Testis (tissue), 3 donors: ENCODE data around the gene RNF213. TPM values are rescaled to one million over a fixed set of nuclear protein-coding genes. Genes with fewer than 3 reads are reported as not detected.
A peak's percentile ranks its signal among the peaks of the same experiment; 100 is the strongest.

Experiments
- DNase-seq: peaks from one replicate; pipeline ENCODE4 v3.0.0-alpha.2; 2019
- H3K27ac ChIP-seq, 2 donors: fragments of 200-600 bp; sonication (generic); one replicate each; pipeline ENCODE4 v1.5.1; 2019
- H3K27me3 ChIP-seq: fragments of 200-600 bp; sonication (generic); one replicate; pipeline ENCODE4 v1.5.1; 2019
- H3K36me3 ChIP-seq: fragments of 200-600 bp; sonication (generic); one replicate; pipeline ENCODE4 v1.5.1; 2017; ENCODE audit warnings: low read depth; ENCODE audit errors: missing control alignments
- H3K4me1 ChIP-seq: fragments of 200-600 bp; sonication (generic); one replicate; pipeline ENCODE4 v1.5.1; 2019
- H3K4me3 ChIP-seq, 2 donors: fragments of 200-600 bp; sonication (generic); one replicate each; pipeline ENCODE4 v1.5.1; 2017 to 2019
- H3K9me3 ChIP-seq: fragments of 200-600 bp; sonication (generic); one replicate; pipeline ENCODE4 v1.5.1; 2017
- POLR2A ChIP-seq: fragments of 450-650 bp; IDR thresholded peaks from one replicate; pipeline ENCODE4 v1.6.1; 2017; ENCODE audit warnings: antibody characterized with exemption, mild to moderate bottlenecking, moderate library complexity
- WGBS, 2 donors: methylation state at CpG; one replicate each; pipeline ENCODE4 v1.1.5; 2018; 5-methylcytosine and 5-hydroxymethylcytosine counted together
- intact Hi-C: fragments of 100-400 bp; cut with DNase I; formaldehyde crosslinking; loops from one replicate; pipeline ENCODE4 v1.15.1; 2023; ENCODE audit warnings: low total_unique reads
- polyA plus RNA-seq: library from polyadenylated mRNA; stranded (reverse); fragments of 350-450 nt; fragmentation: Illumina TruSeq; extraction: RNeasy Lipid Tissue Mini Kit (QIAGEN cat#74804); gene quantifications from one replicate; pipeline ENCODE4 v1.2.3, GENCODE V29; 2014; ENCODE audit warnings: low read depth, low replicate concordance; ENCODE audit not compliant: insufficient read depth
- total RNA-seq, 2 donors: library from RNA; depleted of rRNA; stranded (reverse); fragments of >200 nt; gene quantifications; one replicate each; pipeline ENCODE4 v1.2.3, GENCODE V29; 2016
- TF ChIP-seq, protein P1 (sequence below), 3 experiments: fragments of 450-650 bp in 2 of 3; fragments of 200-600 bp in 1 of 3; sonication (generic) in 1 of 3; IDR thresholded peaks; one replicate each; pipeline ENCODE4 v1.5.1; 2016 to 2019; ENCODE audit warnings: antibody characterized with exemption in 3 of 3, mild to moderate bottlenecking in 2 of 3, moderate library complexity in 1 of 3

The RNF213 gene
- total and polyA plus RNA-seq, 3 donors from 2014 or later = 25.3 to 68.9 (median 66.9) TPM

GRCh38 chr17:80248001-80248893 lies 12.4 kb upstream of the RNF213 start:
- DNase-seq = no peak
- no peak overlapping the region for H3K4me3 ChIP-seq
- no peaks in the 10 kb centered on the region for H3K27me3 ChIP-seq
- H3K4me1 ChIP-seq = no peaks in the 10 kb centered on the region
- intact Hi-C loops = no loop called here
- H3K36me3 ChIP-seq = no peaks in the 10 kb centered on the region
- H3K27ac ChIP-seq = no peak overlapping the region
- no peaks in the 10 kb centered on the region for H3K9me3 ChIP-seq
- TF ChIP-seq POLR2A = no peak
- TF ChIP-seq, protein P1, sequence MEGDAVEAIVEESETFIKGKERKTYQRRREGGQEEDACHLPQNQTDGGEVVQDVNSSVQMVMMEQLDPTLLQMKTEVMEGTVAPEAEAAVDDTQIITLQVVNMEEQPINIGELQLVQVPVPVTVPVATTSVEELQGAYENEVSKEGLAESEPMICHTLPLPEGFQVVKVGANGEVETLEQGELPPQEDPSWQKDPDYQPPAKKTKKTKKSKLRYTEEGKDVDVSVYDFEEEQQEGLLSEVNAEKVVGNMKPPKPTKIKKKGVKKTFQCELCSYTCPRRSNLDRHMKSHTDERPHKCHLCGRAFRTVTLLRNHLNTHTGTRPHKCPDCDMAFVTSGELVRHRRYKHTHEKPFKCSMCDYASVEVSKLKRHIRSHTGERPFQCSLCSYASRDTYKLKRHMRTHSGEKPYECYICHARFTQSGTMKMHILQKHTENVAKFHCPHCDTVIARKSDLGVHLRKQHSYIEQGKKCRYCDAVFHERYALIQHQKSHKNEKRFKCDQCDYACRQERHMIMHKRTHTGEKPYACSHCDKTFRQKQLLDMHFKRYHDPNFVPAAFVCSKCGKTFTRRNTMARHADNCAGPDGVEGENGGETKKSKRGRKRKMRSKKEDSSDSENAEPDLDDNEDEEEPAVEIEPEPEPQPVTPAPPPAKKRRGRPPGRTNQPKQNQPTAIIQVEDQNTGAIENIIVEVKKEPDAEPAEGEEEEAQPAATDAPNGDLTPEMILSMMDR (IDR thresholded peaks at IDR 0.05) = no peak
- WGBS, 2 donors = 90 to 97% methylated on average over 10 to 22 of the region's 23 CpGs

GRCh38 chr17:80248894-80249710 lies 11.6 kb upstream of the RNF213 start:
- WGBS, 2 donors = 90 to 93% methylated on average over 19 to 26 of the region's 26 CpGs
- intact Hi-C loops = no loop called here
- no peaks in the 10 kb centered on the region for H3K27me3 ChIP-seq
- no peak overlapping the region for H3K27ac ChIP-seq
- no peaks in the 10 kb centered on the region for H3K9me3 ChIP-seq
- H3K4me3 ChIP-seq = no peak overlapping the region
- H3K4me1 ChIP-seq = no peaks in the 10 kb centered on the region
- H3K36me3 ChIP-seq = no peaks in the 10 kb centered on the region
- no peak for TF ChIP-seq POLR2A
- TF ChIP-seq, protein P1 (IDR thresholded peaks at IDR 0.05) = no peak
- DNase-seq = no peak

DNA sequence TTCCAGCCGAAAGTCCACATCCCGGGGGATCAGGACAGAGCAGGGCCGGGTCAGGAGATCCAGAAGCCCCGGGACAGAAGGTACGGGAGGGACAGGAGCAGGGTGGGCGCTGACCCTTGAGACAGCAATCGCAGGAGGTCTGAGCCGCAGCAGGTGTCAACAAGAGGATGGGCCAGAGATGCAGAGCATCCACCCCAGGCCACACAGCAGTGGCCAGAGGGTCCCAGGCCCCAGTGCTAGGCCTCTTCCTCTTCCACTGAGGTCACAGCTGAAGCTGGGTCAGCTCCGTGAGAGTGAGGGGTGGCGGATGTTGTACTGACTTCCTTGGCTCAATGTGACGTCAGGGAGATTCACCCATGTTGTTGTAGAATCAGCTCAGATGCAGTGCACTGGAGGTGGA lies 8.7 kb upstream of the RNF213 start:
- intact Hi-C loops = no loop called here

DNA sequence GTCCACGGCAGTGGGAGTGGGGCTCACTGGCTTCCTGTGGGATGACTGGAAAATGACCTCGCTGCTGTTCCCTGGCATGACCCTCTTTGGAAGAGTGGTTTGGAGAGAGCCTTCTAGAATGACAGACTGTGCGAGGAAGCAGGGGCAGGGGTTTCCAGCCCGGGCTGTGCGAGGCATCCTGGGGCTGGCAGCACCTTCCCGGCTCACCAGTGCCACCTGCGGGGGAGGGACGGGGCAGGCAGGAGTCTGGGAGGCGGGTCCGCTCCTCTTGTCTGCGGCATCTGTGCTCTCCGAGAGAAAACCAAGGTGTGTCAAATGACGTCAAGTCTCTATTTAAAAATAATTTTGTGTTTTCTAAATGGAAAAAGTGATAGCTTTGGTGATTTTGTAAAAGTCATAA lies 7.8 kb upstream of the RNF213 start:
- TF ChIP-seq POLR2A = no peak
- TF ChIP-seq, protein P1 (IDR thresholded peaks at IDR 0.05) = peak in 1 of 3 experiments; percentile 19
- H3K4me3 ChIP-seq = no peak overlapping the region
- 58 to 82% methylated on average over 13 of the region's 13 CpGs for WGBS, 2 donors
- no peak overlapping the region for H3K27ac ChIP-seq
- DNase-seq = no peak
- no peaks in the 10 kb centered on the region for H3K27me3 ChIP-seq
- intact Hi-C loops = no loop called here
- no peaks in the 10 kb centered on the region for H3K9me3 ChIP-seq
- no peaks in the 10 kb centered on the region for H3K4me1 ChIP-seq
- no peaks in the 10 kb centered on the region for H3K36me3 ChIP-seq

More for the DNA sequence above, 8.7 kb upstream of the RNF213 start:
- H3K4me3 ChIP-seq = no peak overlapping the region
- no peaks in the 10 kb centered on the region for H3K27me3 ChIP-seq
- TF ChIP-seq, protein P1 (IDR thresholded peaks at IDR 0.05) = no peak
- no peak for TF ChIP-seq POLR2A
- no peaks in the 10 kb centered on the region for H3K36me3 ChIP-seq
- H3K4me1 ChIP-seq = no peaks in the 10 kb centered on the region
- DNase-seq = no peak
- H3K27ac ChIP-seq = no peak overlapping the region
- no peaks in the 10 kb centered on the region for H3K9me3 ChIP-seq
- WGBS, 2 donors = 91 to 96% methylated on average over 11 of the region's 11 CpGs
